Activated T-helper 9 cell treated with anti-CD3 and anti-CD28 coated beads, Interleukin-2, amount 50 U/mL, for 16 hours (primary cell): ENCODE data around the gene CACNA2D4.
"Not testable (repeated sequence)": the region's sequence is repeated elsewhere in the genome, so short reads cannot be mapped to it uniquely, and the experiment has no call there.

Source experiments
- DNase-seq: peaks from one replicate; pipeline ENCODE4 v3.0.0-alpha.2; 2020; ENCODE audit warnings: low read depth

Gene CACNA2D4

DNA sequence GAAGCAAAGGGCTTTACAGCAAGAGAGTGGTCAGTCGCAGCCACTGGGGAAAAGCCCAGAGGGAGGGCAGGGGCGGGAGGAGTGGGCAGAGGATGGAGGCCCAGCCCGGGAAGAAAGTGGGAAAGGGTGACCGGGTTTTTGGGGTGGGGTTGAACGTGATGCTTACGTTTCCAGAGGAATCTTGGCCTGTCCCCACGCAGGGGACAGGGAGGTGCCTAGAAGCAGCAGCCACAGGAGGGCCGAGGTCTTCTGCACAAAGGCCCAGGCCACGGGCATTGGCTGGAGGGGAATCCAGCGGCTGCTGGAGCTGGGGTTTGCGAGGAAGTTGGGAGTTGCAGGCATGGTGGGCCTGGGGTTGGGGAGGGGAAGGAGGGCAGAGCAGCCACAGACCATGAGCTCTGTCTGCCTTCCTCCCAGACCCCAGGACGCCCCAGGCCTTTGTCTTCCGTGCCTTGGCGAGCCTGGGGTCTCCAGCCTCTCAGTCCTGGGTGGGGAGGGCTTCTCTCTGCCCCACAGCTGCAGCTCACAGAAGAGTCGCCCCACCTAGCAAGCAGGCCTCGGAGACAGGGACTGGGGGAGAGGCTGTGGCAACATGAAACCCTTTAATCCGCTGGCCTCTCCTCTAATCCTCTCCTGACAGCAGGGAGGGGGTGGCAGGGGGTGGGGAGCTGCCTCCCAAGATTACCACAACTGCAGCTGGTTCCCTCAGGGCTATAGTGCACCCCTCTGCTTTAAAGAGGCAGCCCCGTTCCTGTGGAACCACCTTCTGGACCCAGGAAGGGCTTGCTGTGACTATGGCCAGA is at the start of gene CACNA2D4:
Gene CACNA2D4 (minus strand): TSS at position 572 of the 803 bp plus-strand sequence. CDS start 179 bp downstream, at position 393.
- no peak for DNase-seq

DNA sequence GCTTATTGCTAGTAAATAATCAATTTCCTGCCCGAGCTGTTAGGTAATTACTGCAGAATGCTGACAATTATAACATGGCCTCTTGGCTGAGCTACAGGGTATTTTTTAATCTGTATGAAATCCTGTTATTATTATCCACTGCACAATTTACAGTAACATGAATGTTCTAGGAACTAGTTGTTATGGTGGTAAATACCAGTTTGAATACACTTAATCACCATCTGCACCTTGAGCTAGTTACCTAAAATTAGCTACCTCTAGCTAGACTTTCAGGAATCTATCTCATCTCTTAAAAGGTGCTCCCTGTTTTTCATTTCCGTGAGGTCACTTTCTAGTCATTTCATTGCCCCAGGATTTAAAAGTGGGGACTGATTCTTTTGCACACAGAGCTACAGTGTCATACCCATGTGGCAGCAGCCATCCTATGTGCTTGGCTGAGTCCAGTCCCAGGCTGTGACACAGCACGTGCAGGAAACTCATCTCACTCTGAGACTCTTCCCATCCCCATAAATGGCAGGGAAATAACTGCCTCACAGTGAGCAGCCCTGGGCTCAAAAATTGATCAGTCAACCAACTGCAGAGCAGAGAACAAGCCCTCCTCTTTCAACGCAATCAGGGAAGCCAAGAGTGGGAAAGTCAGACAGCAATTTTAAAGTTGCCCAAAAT is 48.2 kb upstream of the CACNA2D4 start:
- no peak for DNase-seq

DNA sequence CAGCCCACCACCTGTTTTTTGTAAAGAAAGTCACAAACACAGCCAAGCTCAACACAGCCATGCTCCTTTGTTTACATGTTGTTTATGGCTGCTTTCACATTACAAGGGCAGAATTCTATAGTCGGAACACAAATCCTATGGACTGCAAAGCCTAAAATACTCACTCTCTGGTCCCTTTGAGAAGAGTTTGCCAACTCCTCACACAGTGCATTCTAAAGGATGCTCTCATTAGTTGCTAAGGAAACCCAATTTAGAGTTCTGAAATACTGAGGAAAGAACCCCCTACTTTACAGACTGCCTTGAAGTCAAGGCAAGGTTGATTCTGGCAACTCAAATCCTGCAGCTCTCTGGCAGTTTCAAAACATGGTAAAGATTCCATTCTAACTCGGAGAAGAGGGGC is 47.5 kb upstream of the CACNA2D4 start:
- no peak for DNase-seq

GRCh38 chr12:1962051-1963020 is 43.9 kb upstream of the CACNA2D4 start:
- DNase-seq, result no peak

GRCh38 chr12:1956716-1957115 is 38.3 kb upstream of the CACNA2D4 start:
- no peak for DNase-seq

- no peak for DNase-seq
Observed at GRCh38 chr12:1949771-1950470, 31.5 kb upstream of the CACNA2D4 start.

DNA sequence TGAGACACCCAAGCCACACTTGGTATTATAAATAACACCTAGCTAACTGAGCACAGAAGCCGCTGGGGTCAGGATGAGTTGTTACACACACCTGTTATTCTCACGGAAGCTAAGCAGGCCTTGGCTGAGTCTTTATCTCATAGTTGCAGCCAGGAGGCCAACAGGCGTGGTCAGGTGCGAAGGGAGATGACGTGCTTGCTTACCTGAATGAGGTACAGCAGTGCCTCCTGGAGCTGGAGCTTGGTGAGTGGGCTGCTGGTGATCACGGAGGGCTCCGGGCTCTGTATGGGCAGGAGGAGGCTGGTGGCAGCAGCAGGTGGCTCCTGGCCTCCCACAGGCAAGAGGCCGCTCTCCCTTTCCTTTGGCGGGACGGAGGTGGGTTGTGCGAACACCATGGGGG is 30.4 kb upstream of the CACNA2D4 start:
- DNase-seq, result no peak

DNA sequence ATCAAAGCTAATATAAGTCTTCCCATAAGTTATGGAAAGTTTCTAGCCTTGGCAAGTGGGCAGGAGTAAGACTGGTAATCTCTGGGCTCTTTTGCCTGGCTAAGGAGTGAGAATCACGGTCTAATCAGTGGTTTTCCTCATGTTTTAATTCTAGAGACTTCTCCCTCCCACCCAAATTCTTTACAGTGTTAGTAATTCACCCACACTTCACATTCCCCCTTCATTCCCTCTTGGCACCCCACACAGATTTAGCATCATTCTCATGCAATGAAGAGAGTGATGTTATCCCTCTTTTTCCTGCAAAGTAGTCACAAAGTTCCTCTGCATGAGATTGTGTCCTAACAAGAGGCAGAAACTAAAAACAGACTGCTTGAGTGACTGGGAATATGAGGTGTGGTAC is 28.6 kb upstream of the CACNA2D4 start:
- DNase-seq, result no peak

- DNase-seq, result no peak
Observed at GRCh38 chr12:1946296-1946695, 27.8 kb upstream of the CACNA2D4 start.

GRCh38 chr12:1945502-1945901 is 27.1 kb upstream of the CACNA2D4 start:
- not testable (repeated sequence) for DNase-seq

GRCh38 chr12:1939801-1940607 is 21.6 kb upstream of the CACNA2D4 start:
- DNase-seq, result peak; percentile 81

DNA sequence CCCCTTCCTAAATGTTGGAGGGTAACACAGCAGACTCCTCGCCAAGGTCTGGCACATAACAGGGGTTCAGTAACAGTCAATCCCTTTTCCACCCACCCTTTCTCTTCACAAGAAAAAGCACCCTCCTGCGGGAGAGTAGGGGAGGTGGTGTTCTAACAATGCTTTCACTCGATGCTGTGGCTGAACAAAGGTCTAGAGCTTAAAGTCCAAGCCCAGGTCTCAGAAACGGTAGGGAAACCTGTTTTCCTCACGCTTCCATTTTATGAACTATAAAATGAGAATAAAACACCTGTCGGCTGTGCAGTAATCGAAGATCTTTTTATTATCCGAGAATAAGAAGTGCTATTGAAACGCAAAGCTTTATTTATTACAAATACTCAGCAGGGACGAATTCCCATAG is 20.9 kb upstream of the CACNA2D4 start:
- no peak for DNase-seq

DNA sequence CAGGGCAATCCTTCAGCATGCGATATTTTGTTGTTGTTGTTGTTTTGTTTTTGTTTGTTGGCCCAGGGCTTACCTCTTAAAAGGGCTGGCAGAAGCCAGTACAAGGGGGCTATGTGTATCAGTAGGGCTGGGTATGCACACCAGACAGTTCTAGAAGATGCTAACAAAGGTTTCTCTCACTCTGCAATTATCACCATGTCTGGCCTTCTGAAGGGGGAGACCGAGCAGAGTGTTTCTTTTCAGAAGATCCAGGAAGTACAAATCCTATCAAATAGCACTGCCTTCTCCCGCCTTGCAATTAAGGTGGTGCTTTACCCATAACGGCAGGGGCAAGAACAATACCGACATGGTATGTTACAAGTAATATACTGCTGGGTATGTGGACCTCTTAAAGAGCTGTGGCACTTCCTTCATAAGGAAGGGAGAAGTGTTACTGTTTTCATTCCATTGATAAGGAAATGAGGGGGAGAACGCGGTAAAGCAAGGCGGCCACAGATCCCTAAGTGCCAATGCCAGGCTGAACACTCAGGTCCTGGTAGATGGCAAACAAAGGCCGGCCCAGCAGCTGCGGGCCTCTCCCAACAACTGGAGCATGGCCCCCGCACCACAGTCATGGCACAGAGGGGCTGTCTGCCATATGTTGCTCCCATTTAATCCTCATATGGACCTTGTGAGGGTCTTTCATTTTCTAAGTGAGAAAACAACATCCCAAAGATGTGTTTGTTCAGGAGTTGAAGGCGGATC is 19.2 kb upstream of the CACNA2D4 start:
- no peak for DNase-seq

DNA sequence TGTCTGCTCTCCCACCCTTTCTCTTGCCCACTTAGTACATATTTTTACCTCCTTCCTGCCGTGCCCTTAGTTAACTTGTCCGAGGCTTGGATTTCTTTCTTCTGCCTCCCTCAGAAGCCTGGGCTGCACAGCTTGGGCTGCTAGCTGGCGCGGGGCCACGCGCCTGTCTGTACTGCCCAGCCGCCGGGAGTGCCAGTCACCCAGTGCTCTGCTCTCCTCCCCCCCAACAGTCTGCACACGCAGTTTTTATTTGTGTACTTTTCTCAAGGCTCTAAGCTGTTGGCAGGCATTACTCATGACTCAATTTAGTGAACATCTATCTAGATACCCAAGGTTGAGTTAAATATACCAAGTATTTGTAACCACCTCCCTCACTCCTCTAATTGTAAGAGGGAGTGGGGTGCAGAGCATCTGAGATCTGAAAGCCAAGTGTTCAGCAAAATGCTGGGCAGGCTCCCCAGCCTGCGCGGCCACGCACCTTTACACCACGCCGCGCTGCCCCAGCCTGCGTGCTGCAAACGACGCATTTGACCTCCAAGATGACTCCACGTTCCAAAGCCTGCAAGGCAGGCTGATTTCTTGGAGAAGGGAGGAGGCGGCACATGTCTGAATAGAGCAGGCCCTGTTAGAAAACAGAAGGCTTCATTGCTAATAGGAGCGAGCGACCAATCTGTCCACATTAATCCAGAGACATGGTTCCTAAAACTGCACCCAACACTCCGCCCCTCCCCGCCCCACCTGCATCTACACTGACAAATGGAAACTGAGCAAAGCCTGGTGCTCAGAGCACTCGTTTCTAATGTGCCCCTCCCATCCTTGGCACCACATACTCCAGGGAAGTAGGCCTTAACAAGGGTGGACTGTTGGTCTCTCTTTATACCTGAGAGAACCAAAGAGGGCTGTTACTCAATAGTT is 18.2 kb upstream of the CACNA2D4 start:
- no peak for DNase-seq

- no peak for DNase-seq
Observed at GRCh38 chr12:1935700-1936378, 17.4 kb upstream of the CACNA2D4 start.

DNA sequence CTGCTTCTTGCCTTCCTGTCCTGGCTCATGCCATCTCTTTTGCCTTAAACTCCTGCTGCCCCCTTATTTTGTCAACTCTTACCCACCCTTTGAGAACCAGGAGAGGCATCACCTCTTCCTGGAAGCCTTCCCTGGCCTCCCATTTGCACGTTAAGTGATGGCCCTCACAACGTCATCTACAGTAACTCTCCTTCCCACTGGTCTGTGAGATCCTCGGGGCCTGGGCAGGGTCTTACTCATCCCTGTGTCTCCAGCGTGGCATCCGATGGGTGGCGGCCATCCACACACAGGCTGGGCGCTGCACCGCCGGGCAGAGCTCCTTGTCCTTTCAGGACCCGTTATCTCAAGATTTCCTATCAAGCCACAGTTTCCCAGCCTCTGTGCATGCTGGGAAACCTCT is 16.8 kb upstream of the CACNA2D4 start:
- no peak for DNase-seq

GRCh38 chr12:1934831-1935230 is 16.4 kb upstream of the CACNA2D4 start:
- no peak for DNase-seq

- DNase-seq, result no peak
Observed at GRCh38 chr12:1934068-1934467, 15.6 kb upstream of the CACNA2D4 start.
